GM18517 (cell line): ENCODE data around the gene STOM.

Source experiments
- ATAC-seq: cut with Tn5 transposase; IDR thresholded peaks from one replicate; pipeline ENCODE4 v1.9.1; 2021; ENCODE audit warnings: mild to moderate bottlenecking, moderate library complexity; ENCODE audit not compliant: unreplicated experiment

STOM gene

GRCh38 chr9:121322737-121323448 is 47.2 kb downstream of the STOM start:
- no peak for ATAC-seq

DNA sequence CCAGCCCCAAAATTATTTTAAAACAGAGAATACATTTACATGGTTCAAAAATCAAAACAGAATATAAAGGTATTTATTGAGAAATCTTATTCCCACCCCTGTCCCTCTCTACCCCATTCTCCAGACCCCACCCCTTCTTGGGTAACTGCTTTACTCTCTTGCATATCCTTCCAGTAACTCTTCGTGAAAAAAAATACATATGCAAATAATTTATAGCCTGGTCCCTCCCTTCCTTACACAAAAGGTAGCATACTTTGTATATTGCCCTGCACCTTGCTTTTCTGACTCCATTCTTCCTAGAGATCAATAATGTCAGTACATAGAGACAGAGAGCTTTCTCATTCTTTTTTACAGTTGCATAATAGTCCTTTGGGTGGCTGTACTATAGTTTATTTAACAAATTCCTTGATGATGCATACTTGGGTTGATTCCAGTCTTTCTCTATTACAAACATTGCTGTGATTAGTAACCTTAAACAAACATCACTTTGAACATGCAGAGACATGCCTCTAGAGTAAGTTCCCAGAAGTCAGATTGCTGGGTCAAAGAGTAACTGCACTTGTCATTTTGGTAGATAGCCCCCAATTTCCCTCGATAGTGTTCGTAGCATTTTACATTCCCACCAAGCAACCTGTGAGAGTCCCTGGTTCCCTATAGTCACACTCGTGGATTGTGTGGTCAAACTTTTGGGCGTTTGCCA is 47.9 kb downstream of the STOM start:
- no peak for ATAC-seq

DNA sequence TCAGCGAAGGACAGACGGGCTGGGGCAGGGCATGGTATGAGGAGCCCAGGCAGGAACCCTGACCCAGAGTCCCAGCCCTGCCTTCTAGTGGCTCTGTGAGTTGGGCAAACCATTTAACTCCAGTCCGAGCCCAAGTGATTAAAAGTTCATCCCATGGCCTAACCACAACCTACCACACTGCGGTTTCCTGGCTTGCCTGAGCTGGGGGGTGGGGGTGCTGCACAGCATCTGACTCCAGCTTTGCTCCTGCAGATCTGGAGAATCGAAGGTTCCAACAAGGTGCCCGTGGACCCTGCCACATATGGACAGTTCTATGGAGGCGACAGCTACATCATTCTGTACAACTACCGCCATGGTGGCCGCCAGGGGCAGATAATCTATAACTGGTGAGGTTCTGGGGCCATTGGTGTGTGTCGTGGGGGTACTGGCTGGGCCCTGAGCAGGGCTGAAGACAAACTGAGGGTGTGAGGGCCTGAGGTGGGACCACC is 49.0 kb downstream of the STOM start:
- no peak for ATAC-seq

GRCh38 chr9:121319383-121319780 is 50.7 kb downstream of the STOM start:
- ATAC-seq: no peak

GRCh38 chr9:121318631-121319382 is 51.2 kb downstream of the STOM start:
- ATAC-seq: no peak

- no peak for ATAC-seq
Observed at GRCh38 chr9:121317737-121318630, 52.1 kb downstream of the STOM start.

- ATAC-seq: no peak
Observed at GRCh38 chr9:121316852-121317373, 53.1 kb downstream of the STOM start.

DNA sequence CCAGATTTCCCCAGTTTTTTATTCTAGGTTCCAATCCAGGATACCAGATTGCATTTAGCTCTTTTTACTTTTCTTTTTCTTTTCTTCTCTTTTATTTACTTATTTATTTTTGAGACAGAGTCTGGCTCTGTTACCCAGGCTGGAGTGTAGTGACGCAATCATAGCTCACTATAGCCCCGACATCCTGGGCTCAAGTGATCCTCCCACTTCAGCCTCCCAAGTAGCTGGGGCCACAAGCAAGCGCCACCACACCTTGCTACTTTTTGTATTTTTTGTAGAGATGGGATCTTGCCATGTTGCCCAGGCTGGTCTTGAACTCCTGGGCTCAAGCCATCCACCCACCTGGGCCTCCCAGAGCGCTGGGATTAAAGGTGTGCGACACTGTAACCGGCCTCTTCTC is 53.7 kb downstream of the STOM start:
- ATAC-seq: no peak

DNA sequence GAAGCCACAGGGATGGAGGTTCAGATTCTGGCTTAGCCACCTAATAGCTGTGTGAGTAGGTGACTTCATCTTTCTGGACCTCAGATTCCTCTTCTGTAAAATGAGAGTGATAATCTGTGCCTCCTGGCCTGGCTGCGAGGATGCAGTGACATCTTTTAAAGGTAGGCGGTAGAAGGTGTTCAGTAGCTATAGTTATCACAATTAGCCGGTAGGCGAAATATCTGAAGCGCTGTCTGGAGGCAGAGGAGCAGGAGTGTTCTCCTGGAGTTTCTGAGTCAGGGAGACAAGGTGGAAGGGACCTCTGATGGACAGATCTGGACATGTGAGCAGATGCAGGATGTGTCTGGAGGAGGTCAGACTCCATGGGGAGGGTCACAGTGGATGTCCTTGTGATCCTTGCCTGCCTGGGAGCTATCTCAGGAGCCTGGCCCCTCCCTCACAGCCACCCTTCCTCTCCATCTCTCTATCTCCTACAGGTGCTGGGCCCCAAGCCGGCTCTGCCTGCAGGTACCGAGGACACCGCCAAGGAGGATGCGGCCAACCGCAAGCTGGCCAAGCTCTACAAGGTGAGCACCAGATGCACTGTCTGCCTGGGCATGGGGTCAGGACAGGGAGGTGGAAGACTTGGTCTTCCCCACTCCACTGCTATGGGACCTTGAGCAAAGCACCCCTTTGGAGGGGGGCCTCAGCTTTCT is 56.4 kb downstream of the STOM start:
- ATAC-seq: no peak

GRCh38 chr9:121312169-121312568 is 57.9 kb downstream of the STOM start:
- no peak for ATAC-seq

DNA sequence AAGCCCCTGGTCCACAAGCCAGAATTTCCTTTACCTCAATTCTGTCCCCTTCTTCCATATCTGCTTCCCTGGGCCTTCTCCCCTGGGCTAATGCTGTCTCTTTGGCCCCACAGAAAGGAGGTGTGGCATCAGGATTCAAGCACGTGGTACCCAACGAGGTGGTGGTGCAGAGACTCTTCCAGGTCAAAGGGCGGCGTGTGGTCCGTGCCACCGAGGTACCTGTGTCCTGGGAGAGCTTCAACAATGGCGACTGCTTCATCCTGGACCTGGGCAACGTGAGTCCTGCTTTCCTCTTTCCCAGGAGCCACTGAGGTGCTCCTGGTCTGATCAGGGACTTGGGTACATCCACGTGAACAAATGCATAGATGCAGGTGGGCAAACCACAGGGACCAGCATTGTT is 59.5 kb downstream of the STOM start:
- no peak for ATAC-seq

GRCh38 chr9:121309833-121310425 is 60.1 kb downstream of the STOM start:
- no peak for ATAC-seq

GRCh38 chr9:121309171-121309570 is 60.9 kb downstream of the STOM start:
- ATAC-seq: no peak

DNA sequence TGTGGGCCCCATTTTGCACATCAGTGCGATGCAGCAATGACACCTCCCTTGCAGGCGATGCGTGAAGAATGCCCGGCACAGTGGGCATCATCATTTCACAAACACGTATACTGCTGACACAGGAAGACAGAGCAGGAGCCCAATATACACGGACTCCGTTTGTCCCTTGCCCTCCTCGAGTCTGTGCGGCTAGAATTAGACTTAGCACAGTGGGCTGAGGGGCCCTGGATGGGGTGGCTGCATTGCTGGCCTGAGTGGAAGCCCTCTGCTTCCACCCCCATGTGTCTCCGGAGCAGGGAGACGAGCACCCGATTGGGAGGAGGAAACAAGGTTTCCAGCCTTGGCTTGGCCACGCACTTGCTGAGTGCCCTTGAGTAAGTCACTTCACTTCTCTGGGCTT is 61.3 kb downstream of the STOM start:
- ATAC-seq: no peak

- no peak for ATAC-seq
Observed at GRCh38 chr9:121307976-121308375, 62.1 kb downstream of the STOM start.

DNA sequence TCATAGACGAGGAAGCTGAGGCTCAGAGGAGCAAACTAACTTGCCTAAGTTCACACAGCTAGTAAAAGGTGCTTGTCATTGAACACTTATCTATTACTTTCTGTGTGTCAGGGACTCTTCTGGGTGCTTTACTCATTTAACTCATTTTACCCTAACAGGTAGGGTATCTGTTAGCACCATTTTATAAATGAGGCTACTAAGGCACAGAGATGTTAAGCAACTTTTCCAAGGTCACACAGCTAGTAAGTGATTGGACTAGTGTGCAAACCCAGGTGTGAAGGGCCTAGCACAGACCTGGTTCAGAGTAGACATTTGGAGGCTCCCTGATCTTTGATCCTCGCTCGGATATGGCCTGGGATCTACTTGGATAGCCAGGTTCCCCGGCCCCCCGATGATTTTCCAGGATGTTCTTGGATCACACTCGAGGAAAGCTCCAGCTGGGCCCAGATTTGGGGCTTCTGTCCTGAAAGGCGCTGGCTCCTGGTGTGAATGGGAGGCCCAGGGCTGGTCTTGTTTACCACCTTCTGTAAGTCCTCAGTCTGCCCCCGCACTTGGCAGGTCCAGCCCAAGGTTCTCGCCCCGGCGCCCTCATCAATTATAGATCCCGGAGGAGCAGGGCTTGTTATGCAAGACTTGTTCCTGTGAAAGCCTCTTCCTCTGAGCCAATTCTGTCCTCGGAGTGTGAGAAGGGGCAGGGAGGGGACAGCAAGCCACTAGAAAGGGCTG is 64.6 kb downstream of the STOM start:
- no peak for ATAC-seq

DNA sequence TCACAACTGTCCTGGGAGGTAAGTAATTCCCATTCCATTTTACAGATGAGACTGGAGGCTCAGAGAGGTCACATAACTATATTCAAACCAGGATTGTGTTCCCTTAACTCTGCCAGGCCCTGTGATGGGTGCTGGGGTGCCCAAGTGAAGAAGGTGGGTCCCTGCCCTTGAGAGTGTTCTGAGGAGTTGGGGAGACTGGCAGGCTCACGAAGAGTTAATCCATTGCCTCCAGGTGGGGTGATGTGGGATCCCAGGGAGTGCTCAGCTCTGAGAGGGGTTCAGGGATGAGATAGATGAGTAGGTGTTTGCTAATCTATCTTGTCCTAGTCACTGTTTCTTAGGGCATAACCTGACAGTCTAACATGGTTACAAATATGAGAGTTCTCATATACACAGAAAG is 65.3 kb downstream of the STOM start:
- no peak for ATAC-seq

GRCh38 chr9:121303456-121304451 is 66.3 kb downstream of the STOM start:
- ATAC-seq: no peak
